H1 (cell line): ENCODE measurements around the gene NTRK2. TPM values are rescaled to one million over a fixed set of nuclear protein-coding genes. Genes with fewer than 3 reads are reported as not detected.

Source experiments
- CTCF ChIP-seq, 3 experiments: IDR thresholded peaks; 1 replicate in 2 of 3; 2 replicates in 1 of 3; pipeline versions ENCODE4 v1.5.1 to v1.6.1; 2011; ENCODE audit warnings: low read length in 3 of 3, mild to moderate bottlenecking in 3 of 3, inconsistent platforms in 2 of 3, low read depth in 1 of 3, moderate library complexity in 1 of 3; ENCODE audit not compliant: insufficient read depth in 1 of 3; ENCODE audit errors: control extremely low read depth in 1 of 3
- JUND ChIP-seq: IDR thresholded peaks from 2 replicates; pipeline ENCODE4 v1.6.1; 2011; ENCODE audit warnings: mild to moderate bottlenecking, improper control_type of control experiment, low read length
- SRF ChIP-seq: IDR thresholded peaks from 2 replicates; pipeline ENCODE4 v1.6.1; 2011; ENCODE audit warnings: mild to moderate bottlenecking, low read depth, low read length, moderate library complexity
- polyA plus RNA-seq, 7 experiments: library from polyadenylated mRNA; depleted of rRNA in 3 of 7; stranded (reverse) in 5 of 7; unstranded in 2 of 7; fragments of >200 nt in 5 of 7; fragments of 200-250 nt in 2 of 7; gene quantifications; 1 replicate in 5 of 7; 2 replicates in 1 of 7; 4 replicates in 1 of 7; pipeline versions ENCODE4 v1.2.1 to v1.2.3, GENCODE V29; 2011 to 2013; ENCODE audit warnings: missing spikeins in 2 of 7, mixed read lengths in 2 of 7
- total RNA-seq: library from RNA; stranded (reverse); fragmentation: NEBNext Ultra II Directional; extraction: Animal tissue kit (Norgen Biotek cat#: 25700); gene quantifications from 2 replicates; pipeline ENCODE4 v1.2.1, GENCODE V29; 2021

The NTRK2 gene
- total and polyA plus RNA-seq, 2 of the 8 experiments (the other 6 are each of a cell fraction or from before 2014, with no cell fraction given): 0.03 to 0.04 TPM

GRCh38 chr9:84668196-84669012 lies 1.1 kb upstream of the NTRK2 start (continued):
- TF ChIP-seq CTCF (IDR thresholded peaks at IDR 0.05; ENCODE audit: control extremely low read depth in 1 of 3, insufficient read depth in 1 of 3, low read depth in 1 of 3, low read length in 3 of 3): peak; percentile 71 to 90 (median 72)
- no peak for TF ChIP-seq JUND
- 0 out of 2 replicates have a peak, but pooled peaks have one; percentile 3 for TF ChIP-seq SRF
